Pancreas (tissue), 10 donors: Measurements from ENCODE around the gene DTNA. TPM values are rescaled to one million over a fixed set of nuclear protein-coding genes. Genes with fewer than 3 reads are reported as not detected.

Source experiments
- ATAC-seq, 4 donors: fragments of 200-7000 bp; cut with Tn5 transposase; one replicate each; pipeline versions ENCODE4 v1.8.0 to v1.9.1; 2020; ENCODE audit warnings: mild to moderate bottlenecking in 4 of 4, moderate library complexity in 4 of 4
- DNase-seq, 6 donors: peaks; one replicate each; pipeline ENCODE4 v3.0.0-alpha.2; 2020
- FAIRE-seq: peaks from 2 replicates; lab custom pipeline; 2012; peaks lifted over from hg19 to GRCh38; lab: Jason Lieb, UNC
- H3K27ac ChIP-seq, 4 donors: fragments of 200-600 bp; sonication (generic); 1 replicate in 3 of 4; 2 replicates in 1 of 4; pipeline versions ENCODE4 v1.5.0 to v1.8.0; 2020
- H3K27me3 ChIP-seq, 4 donors: fragments of 200-600 bp; one replicate each; pipeline ENCODE4 v1.8.0; 2021
- H3K36me3 ChIP-seq, 3 donors: fragments of 200-600 bp; sonication (generic) in 1 of 3; one replicate each; pipeline versions ENCODE4 v1.5.0 to v1.8.0; 2020 to 2021
- H3K4me1 ChIP-seq, 3 donors: fragments of 200-600 bp; one replicate each; pipeline ENCODE4 v1.8.0; 2021
- H3K4me3 ChIP-seq, 4 donors: fragments of 200-600 bp; sonication (generic) in 2 of 4; one replicate each; pipeline versions ENCODE4 v1.5.0 to v1.8.0; 2020 to 2021
- H3K9me3 ChIP-seq, 4 donors: fragments of 200-600 bp; one replicate each; pipeline ENCODE4 v1.8.0; 2021
- CTCF ChIP-seq, 4 donors: fragments of 200-600 bp; sonication (generic) in 3 of 4; IDR thresholded peaks; one replicate each; pipeline versions ENCODE4 v1.5.0 to v1.8.0; 2021; ENCODE audit warnings: antibody characterized with exemption in 4 of 4
- WGBS, 2 donors: extraction: QIAGEN DNeasy Blood & Tissue Kit; methylation state at CpG; one replicate each; pipeline ENCODE4 v1.1.7; 2013; 5-methylcytosine and 5-hydroxymethylcytosine counted together
- intact Hi-C, 3 donors: fragments of 100-400 bp; cut with DNase I; formaldehyde crosslinking; loops; one replicate each; pipeline versions ENCODE4 v1.11.1 to v1.14.2; 2022
- polyA plus RNA-seq, 2 donors: library from polyadenylated mRNA; stranded (reverse); fragments of 200-250 nt; gene quantifications; one replicate each; pipeline ENCODE4 v1.2.3, GENCODE V29; 2013
- total RNA-seq, 6 donors: library from RNA; stranded (reverse); fragmentation: NEBNext Ultra II Directional in 4 of 6; extraction: Animal tissue kit (Norgen Biotek cat#: 25700) in 4 of 6; gene quantifications; one replicate each; pipeline versions ENCODE4 v1.2.1 to v1.2.4, GENCODE V29; 2021 to 2023
- donor health status: healthy with polysubstance abuse.
- donor health status: DM: no; HTN: no; CAD: no; lungs with moderate emphysema.
- donor health status: DM: no; HTN: no; CAD: no.
- donor health status: control.
- donor health status: control.
- donor health status: Bipolar disorder and iron deficiency.
- donor health status: DM: yes; HTN: yes; CAD: no.
- donor health status: DM: no; HTN: no; CAD: no.
- donor health status: DM: no; HTN: no; CAD: no.
- donor health status: DM: yes; HTN: yes; CAD: no.

The DTNA gene
- total and polyA plus RNA-seq, 8 donors: 15.3 to 37.5 (median 26.4) TPM

GRCh38 chr18:34837769-34838272 is 127.7 kb downstream of the DTNA start:
- FAIRE-seq (peak; percentile 78), ATAC-seq (peak in 3 of 4 donors; percentile 59 to 68 (median 61)), DNase-seq (no peak)
- no peaks in the 10 kb centered on the region for H3K9me3 ChIP-seq
- TF ChIP-seq CTCF (IDR thresholded peaks at IDR 0.05): no peak
- no peaks in the 10 kb centered on the region for H3K27me3 ChIP-seq
- H3K27ac ChIP-seq: no peak overlapping the region
- WGBS, 2 donors: 48 to 51% methylated on average over 3 of the region's 3 CpGs
- intact Hi-C loops: no loop called here
- H3K4me1 ChIP-seq: no peaks in the 10 kb centered on the region
- H3K36me3 ChIP-seq: no peaks in the 10 kb centered on the region
- H3K4me3 ChIP-seq: no peak overlapping the region

- no peak overlapping the region for H3K27ac ChIP-seq
- H3K4me3 ChIP-seq: no peak overlapping the region
- DNase-seq: no peak
- 91 to 93% methylated on average over 5 of the region's 5 CpGs for WGBS, 2 donors
- H3K36me3 ChIP-seq: no peaks in the 10 kb centered on the region
- FAIRE-seq: no peak
- no peak for TF ChIP-seq CTCF (IDR thresholded peaks at IDR 0.05)
- no peaks in the 10 kb centered on the region for H3K4me1 ChIP-seq
- intact Hi-C loops: no loop called here
- no peaks in the 10 kb centered on the region for H3K27me3 ChIP-seq
- H3K9me3 ChIP-seq: no peaks in the 10 kb centered on the region
- peak in 1 of 4 donors; percentile 11 for ATAC-seq
Measured at GRCh38 chr18:34838669-34839068, 128.6 kb downstream of the DTNA start.

DNA sequence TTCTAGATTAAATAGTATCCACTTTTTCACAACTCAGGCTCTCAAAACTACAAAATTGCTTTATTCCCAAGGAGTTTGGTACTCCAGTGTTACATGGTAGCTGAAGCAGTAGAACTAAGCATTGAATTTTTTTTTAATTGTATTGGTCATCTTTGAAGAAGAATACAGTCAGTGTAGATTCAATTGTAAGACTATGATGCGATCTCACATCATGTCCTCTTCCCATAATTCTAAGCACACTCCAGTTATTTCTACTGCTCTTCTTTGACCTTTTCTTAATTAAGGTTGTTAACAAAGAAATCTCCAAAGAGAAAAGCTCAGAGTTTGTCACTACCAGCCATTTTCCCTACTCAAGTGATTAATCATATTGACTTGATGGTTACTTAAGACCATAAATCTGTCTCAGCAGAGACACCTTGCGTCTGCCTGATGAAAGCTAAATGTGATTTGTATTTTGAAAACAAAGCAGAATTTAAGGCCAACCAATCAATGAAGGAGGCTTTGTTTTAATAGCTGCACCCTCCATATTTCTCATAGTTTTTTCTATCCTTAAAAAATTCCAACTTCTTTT is 130.2 kb downstream of the DTNA start:
- intact Hi-C loops: no loop called here
- WGBS, 2 donors: 91 to 93% methylated on average over 2 of the region's 2 CpGs
- H3K27me3 ChIP-seq: no peaks in the 10 kb centered on the region
- H3K27ac ChIP-seq: no peak overlapping the region
- no peak for FAIRE-seq
- H3K9me3 ChIP-seq: no peaks in the 10 kb centered on the region
- H3K36me3 ChIP-seq: no peaks in the 10 kb centered on the region
- no peak for DNase-seq
- TF ChIP-seq CTCF (IDR thresholded peaks at IDR 0.05): no peak
- H3K4me3 ChIP-seq: no peak overlapping the region
- no peak for ATAC-seq
- no peaks in the 10 kb centered on the region for H3K4me1 ChIP-seq

- Histone ChIP-seq H3K27me3 (no peaks in the 10 kb centered on the region), H3K27ac (no peak overlapping the region), H3K9me3 (no peaks in the 10 kb centered on the region), H3K4me3 (no peak overlapping the region), H3K4me1 (no peaks in the 10 kb centered on the region), H3K36me3 (no peaks in the 10 kb centered on the region)
- intact Hi-C loops: no loop called here
- no peak for TF ChIP-seq CTCF (IDR thresholded peaks at IDR 0.05)
- ATAC-seq (no peak), DNase-seq (no peak), FAIRE-seq (no peak)
Measured at GRCh38 chr18:34841891-34842290, 131.8 kb downstream of the DTNA start.

- Histone ChIP-seq H3K4me1 (no peaks in the 10 kb centered on the region), H3K36me3 (peaks cover 0 to 4% (median 0%) of the 10 kb centered on the region in 3 donors), H3K9me3 (no peaks in the 10 kb centered on the region), H3K4me3 (no peak overlapping the region), H3K27me3 (no peaks in the 10 kb centered on the region), H3K27ac (no peak overlapping the region)
- TF ChIP-seq CTCF (IDR thresholded peaks at IDR 0.05): no peak
- DNase-seq (no peak), FAIRE-seq (no peak), ATAC-seq (no peak)
- intact Hi-C loops: no loop called here
- WGBS, 2 donors: 94 to 95% methylated on average over 1 of the region's 1 CpG
Measured at GRCh38 chr18:34844072-34844471, 134.0 kb downstream of the DTNA start.
